NCI-H2227 (cell line): Measurements from ENCODE around the gene GPC3.

Experiments
- DNase-seq: peaks from one replicate; lab custom pipeline; 2025; ENCODE audit not compliant: unreplicated experiment; lab: John Stamatoyannopoulos, UW

The GPC3 gene

GRCh38 chrX:133702230-133702629, 283.2 kb downstream of the GPC3 start:
- DNase-seq, result no peak

GRCh38 chrX:133699023-133699728, 286.2 kb downstream of the GPC3 start:
- no peak for DNase-seq

- no peak for DNase-seq
Measured at GRCh38 chrX:133698298-133698697, 287.1 kb downstream of the GPC3 start.

- no peak for DNase-seq
Measured at GRCh38 chrX:133697656-133698055, 287.7 kb downstream of the GPC3 start.

- DNase-seq, result no peak
Measured at GRCh38 chrX:133689997-133690599, 295.3 kb downstream of the GPC3 start.

- DNase-seq, result no peak
Measured at GRCh38 chrX:133685822-133686221, 299.6 kb downstream of the GPC3 start.

- no peak for DNase-seq
Measured at GRCh38 chrX:133681897-133682296, 303.5 kb downstream of the GPC3 start.

GRCh38 chrX:133681421-133681820, 304.0 kb downstream of the GPC3 start:
- no peak for DNase-seq

GRCh38 chrX:133677123-133678063, 308.0 kb downstream of the GPC3 start:
- no peak for DNase-seq

GRCh38 chrX:133676344-133677122, 308.9 kb downstream of the GPC3 start:
- DNase-seq, result no peak

- no peak for DNase-seq
Measured at GRCh38 chrX:133674726-133675470, 310.5 kb downstream of the GPC3 start.

GRCh38 chrX:133670383-133670782, 315.0 kb downstream of the GPC3 start:
- peak; percentile 57 for DNase-seq

GRCh38 chrX:133669214-133669613, 316.2 kb downstream of the GPC3 start:
- DNase-seq, result no peak

GRCh38 chrX:133668225-133668931, 317.0 kb downstream of the GPC3 start:
- no peak for DNase-seq

GRCh38 chrX:133666256-133666655, 319.1 kb downstream of the GPC3 start:
- DNase-seq, result no peak

- no peak for DNase-seq
Measured at GRCh38 chrX:133661962-133662839, 323.2 kb downstream of the GPC3 start.

GRCh38 chrX:133660281-133660680, 325.1 kb downstream of the GPC3 start:
- DNase-seq, result no peak

- DNase-seq, result no peak
Measured at GRCh38 chrX:133658293-133658911, 327.0 kb downstream of the GPC3 start.
